B cell (primary cell): Measurements from ENCODE around the gene TGFBR3L. TPM values are rescaled to one million over a fixed set of nuclear protein-coding genes. Genes with fewer than 3 reads are reported as not detected.

Experiments
- ATAC-seq: fragments of 200-7000 bp; cut with Tn5 transposase; one replicate; pipeline ENCODE4 v1.10.0; 2021; ENCODE audit warnings: low read depth, mild to moderate bottlenecking, moderate number of reproducible peaks, moderate library complexity
- CTCF ChIA-PET: fragments of 350-600 bp; sonication (Branson Sonifier 250); formaldehyde crosslinking; loops from one replicate; lab custom pipeline; 2021; ENCODE audit warnings: antibody characterized with exemption, inconsistent platforms; lab: Charles Lee
- POLR2A ChIA-PET: fragments of 350-600 bp; sonication (Branson Sonifier 250); formaldehyde crosslinking; loops from one replicate; lab custom pipeline; 2021; ENCODE audit warnings: antibody characterized with exemption; lab: Charles Lee
- DNase-seq: peaks from one replicate; pipeline ENCODE4 v3.0.0; 2013
- H2AFZ ChIP-seq: 2 replicates; pipeline ENCODE4 v1.6.1; 2012; ENCODE audit warnings: mild to moderate bottlenecking, low read depth, low read length; ENCODE audit not compliant: insufficient read depth, poor library complexity, severe bottlenecking
- H3K27ac ChIP-seq, 2 donors: 1 replicate in 1 of 2; 2 replicates in 1 of 2; pipeline ENCODE4 v1.5.1; 2012 to 2013; ENCODE audit warnings: low read length in 2 of 2, mild to moderate bottlenecking in 2 of 2, moderate library complexity in 1 of 2
- H3K27me3 ChIP-seq, 4 experiments: fragments of 200-600 bp in 1 of 4; sonication (generic) in 1 of 4; replicated peaks in 1 of 4; 1 replicate in 2 of 4; 2 replicates in 2 of 4; pipeline versions ENCODE4 v1.6.1 to v1.7.0; 2013 to 2016; ENCODE audit warnings: low read length in 3 of 4, mild to moderate bottlenecking in 2 of 4, mixed read lengths in 1 of 4, moderate library complexity in 1 of 4; ENCODE audit not compliant: insufficient read depth in 4 of 4, control insufficient read depth in 3 of 4; ENCODE audit errors: control extremely low read depth in 1 of 4
- H3K36me3 ChIP-seq, 2 experiments: replicated peaks in 1 of 2; 1 replicate in 1 of 2; 2 replicates in 1 of 2; pipeline versions ENCODE4 v1.6.1 to v1.7.1; 2013; ENCODE audit warnings: low read length in 1 of 2; ENCODE audit not compliant: insufficient read depth in 2 of 2, control insufficient read depth in 1 of 2; ENCODE audit errors: control extremely low read depth in 1 of 2, extremely low read depth in 1 of 2
- H3K4me1 ChIP-seq, 2 donors: fragments of 200-600 bp in 1 of 2; sonication (generic) in 1 of 2; 1 replicate in 1 of 2; 2 replicates in 1 of 2; pipeline versions ENCODE4 v1.5.1 to v1.6.1; 2013 to 2017; ENCODE audit warnings: low read length in 2 of 2; ENCODE audit not compliant: control insufficient read depth in 2 of 2, insufficient read depth in 2 of 2
- H3K4me2 ChIP-seq: replicated peaks from 2 replicates; pipeline ENCODE3; 2012; ENCODE audit warnings: mild to moderate bottlenecking, low read depth, low read length; ENCODE audit not compliant: poor library complexity, severe bottlenecking
- H3K4me3 ChIP-seq, 5 experiments: fragments of 200-600 bp in 1 of 5; sonication (generic) in 1 of 5; 1 replicate in 3 of 5; 2 replicates in 2 of 5; pipeline versions ENCODE4 v1.5.1 to v1.7.0; 2011 to 2016; ENCODE audit warnings: low read length in 4 of 5, mild to moderate bottlenecking in 4 of 5, low read depth in 2 of 5, control low read depth in 1 of 5, moderate library complexity in 1 of 5; ENCODE audit not compliant: insufficient read depth in 1 of 5; ENCODE audit errors: control extremely low read depth in 1 of 5, extremely low read depth in 1 of 5
- H3K79me2 ChIP-seq: fragments of 200-600 bp; sonication (generic); one replicate; pipeline ENCODE4 v1.6.0; 2016; ENCODE audit warnings: low read length; ENCODE audit not compliant: control insufficient read depth, insufficient read depth
- H3K9ac ChIP-seq: fragments of 200-600 bp; sonication (generic); 2 replicates; pipeline ENCODE4 v1.6.1; 2017; ENCODE audit warnings: mild to moderate bottlenecking, low read length, moderate library complexity
- H3K9me3 ChIP-seq, 3 donors: one replicate each; pipeline versions ENCODE4 v1.6.1 to v1.7.1; 2013; ENCODE audit warnings: low read length in 2 of 3; ENCODE audit not compliant: control insufficient read depth in 2 of 3, insufficient read depth in 1 of 3; ENCODE audit errors: control extremely low read depth in 1 of 3
- H4K20me1 ChIP-seq: 2 replicates; pipeline ENCODE4 v1.6.0; 2012; ENCODE audit warnings: mild to moderate bottlenecking, low read length; ENCODE audit not compliant: insufficient read depth, control insufficient read depth, poor library complexity, severe bottlenecking
- H3K27ac Mint-ChIP-seq: one replicate; pipeline ENCODE4 v1.8.0; 2021; ENCODE audit warnings: mixed read lengths
- H3K27me3 Mint-ChIP-seq: one replicate; pipeline ENCODE4 v1.8.0; 2021; ENCODE audit warnings: mixed read lengths
- H3K4me1 Mint-ChIP-seq: one replicate; pipeline ENCODE4 v1.8.0; 2021; ENCODE audit warnings: mixed read lengths
- H3K4me3 Mint-ChIP-seq: one replicate; pipeline ENCODE4 v1.8.0; 2021; ENCODE audit warnings: mixed read lengths
- H3K9me3 Mint-ChIP-seq: one replicate; pipeline ENCODE4 v1.8.0; 2022; ENCODE audit warnings: mixed read lengths; ENCODE audit not compliant: insufficient read depth
- EZH2 ChIP-seq: IDR thresholded peaks from 2 replicates; pipeline ENCODE4 v1.6.1; 2012; ENCODE audit warnings: borderline replicate concordance, low read depth, mild to moderate bottlenecking, moderate library complexity, low read length; ENCODE audit not compliant: insufficient read depth, poor library complexity, severe bottlenecking
- WGBS: methylation state at CpG from one replicate; pipeline ENCODE4 v1.1.5; 2013; ENCODE audit warnings: missing lambda C conversion rate; ENCODE audit not compliant: insufficient coverage; 5-methylcytosine and 5-hydroxymethylcytosine counted together
- intact Hi-C: fragments of 100-400 bp; cut with micrococcal nuclease; formaldehyde crosslinking; loops from one replicate; pipeline ENCODE4 v1.10.0; 2022
- polyA plus RNA-seq: library from polyadenylated mRNA; depleted of rRNA; stranded (reverse); fragments of >200 nt; gene quantifications from 2 replicates; pipeline ENCODE4 v1.2.3, GENCODE V29; 2012
- total RNA-seq, 2 donors: library from RNA; stranded (reverse); fragments of 120-200 nt in 1 of 2; gene quantifications; 1 replicate in 1 of 2; 2 replicates in 1 of 2; pipeline versions ENCODE4 v1.2.3 to v1.2.4, GENCODE V29; 2013 to 2022
- TF ChIP-seq, protein P1 (sequence below): fragments of 200-600 bp; IDR thresholded peaks from one replicate; pipeline ENCODE4 v1.8.0; 2022; ENCODE audit warnings: antibody characterized with exemption, mild to moderate bottlenecking

The TGFBR3L gene
- total and polyA plus RNA-seq, 2 donors (not counting 1 experiment from before 2014, with no cell fraction given) = 0.21 to 0.22 TPM

DNA sequence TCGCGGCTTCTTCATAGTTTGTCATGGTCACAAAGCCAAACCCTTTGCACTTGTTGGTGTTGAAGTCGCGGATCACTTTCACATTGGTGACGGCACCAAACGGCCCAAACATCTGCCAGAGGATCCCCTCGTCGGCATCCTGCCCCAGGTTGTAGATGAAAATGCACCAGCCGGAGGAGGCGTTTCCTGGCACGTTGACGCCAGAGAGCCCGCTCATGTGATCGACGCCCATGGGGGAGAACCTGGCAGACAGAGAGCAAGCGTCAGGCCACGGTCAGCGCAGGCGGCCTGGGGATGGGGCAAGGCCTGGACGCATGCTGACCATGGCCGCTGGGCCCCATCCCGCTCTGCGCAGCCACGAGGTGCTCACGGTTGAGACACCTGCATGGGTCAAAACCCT, 48.9 kb downstream of the TGFBR3L start:
- Histone ChIP-seq H3K27me3 (no peaks in the 10 kb centered on the region), H3K79me2 (no peaks in the 10 kb centered on the region), H3K4me3 (no peak overlapping the region), H2AFZ (no peak overlapping the region), H3K4me2 (no peak overlapping the region), H4K20me1 (no peaks in the 10 kb centered on the region), H3K27ac (no peak overlapping the region), H3K36me3 (peaks cover 3 to 60% of the 10 kb centered on the region in 2 experiments), H3K9me3 (no peaks in the 10 kb centered on the region), H3K9ac (no peak overlapping the region), H3K4me1 (no peaks in the 10 kb centered on the region)
- ATAC-seq = no peak
- Mint-ChIP-seq H3K4me1 (no peaks in the 10 kb centered on the region), H3K27me3 (no peaks in the 10 kb centered on the region), H3K27ac (no peak overlapping the region), H3K9me3 (no peaks in the 10 kb centered on the region), H3K4me3 (no peak overlapping the region)
- TF ChIP-seq, protein P1, sequence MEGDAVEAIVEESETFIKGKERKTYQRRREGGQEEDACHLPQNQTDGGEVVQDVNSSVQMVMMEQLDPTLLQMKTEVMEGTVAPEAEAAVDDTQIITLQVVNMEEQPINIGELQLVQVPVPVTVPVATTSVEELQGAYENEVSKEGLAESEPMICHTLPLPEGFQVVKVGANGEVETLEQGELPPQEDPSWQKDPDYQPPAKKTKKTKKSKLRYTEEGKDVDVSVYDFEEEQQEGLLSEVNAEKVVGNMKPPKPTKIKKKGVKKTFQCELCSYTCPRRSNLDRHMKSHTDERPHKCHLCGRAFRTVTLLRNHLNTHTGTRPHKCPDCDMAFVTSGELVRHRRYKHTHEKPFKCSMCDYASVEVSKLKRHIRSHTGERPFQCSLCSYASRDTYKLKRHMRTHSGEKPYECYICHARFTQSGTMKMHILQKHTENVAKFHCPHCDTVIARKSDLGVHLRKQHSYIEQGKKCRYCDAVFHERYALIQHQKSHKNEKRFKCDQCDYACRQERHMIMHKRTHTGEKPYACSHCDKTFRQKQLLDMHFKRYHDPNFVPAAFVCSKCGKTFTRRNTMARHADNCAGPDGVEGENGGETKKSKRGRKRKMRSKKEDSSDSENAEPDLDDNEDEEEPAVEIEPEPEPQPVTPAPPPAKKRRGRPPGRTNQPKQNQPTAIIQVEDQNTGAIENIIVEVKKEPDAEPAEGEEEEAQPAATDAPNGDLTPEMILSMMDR = no peak
- TF ChIP-seq EZH2 = no peak
- WGBS = 98% methylated on average over 25 of the region's 25 CpGs
- intact Hi-C loops = no loop called here
- POLR2A ChIA-PET = no interaction called here
- CTCF ChIA-PET = no interaction called here
- DNase-seq = no peak

DNA sequence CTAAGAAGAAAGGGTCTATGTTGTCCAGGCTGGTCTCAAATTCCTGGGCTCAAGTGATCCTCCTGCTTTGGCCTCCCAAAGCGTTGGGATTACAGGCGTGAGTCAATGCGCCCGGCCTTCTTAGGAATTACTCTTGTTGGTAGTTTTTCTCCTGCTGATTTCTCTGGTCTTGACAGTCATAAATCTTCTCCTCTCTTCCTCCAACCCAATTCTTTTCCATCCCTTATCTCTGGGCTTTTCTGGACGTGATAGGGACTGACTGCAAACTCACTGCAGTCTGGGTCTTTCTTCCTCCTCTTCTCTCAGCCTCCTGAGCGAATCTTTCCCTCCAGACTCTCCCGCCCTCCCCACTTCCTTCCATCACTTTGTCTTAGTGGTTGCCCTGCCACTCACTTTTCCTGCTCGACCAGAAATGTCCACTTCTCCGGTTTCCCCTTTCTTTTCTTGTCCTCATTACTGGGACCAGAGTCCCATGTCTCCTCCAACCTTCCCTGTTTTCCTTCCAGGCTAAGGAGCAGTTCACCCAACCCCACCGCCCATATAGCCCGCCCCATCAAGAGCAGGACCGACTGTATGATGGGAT, 50.7 kb downstream of the TGFBR3L start:
- ATAC-seq (no peak), DNase-seq (no peak)
- Mint-ChIP-seq H3K9me3 (no peaks in the 10 kb centered on the region), H3K4me3 (no peak overlapping the region), H3K27ac (no peak overlapping the region), H3K4me1 (no peaks in the 10 kb centered on the region), H3K27me3 (no peaks in the 10 kb centered on the region)
- no peak overlapping the region for H3K9ac ChIP-seq
- intact Hi-C loops = no loop called here
- H3K4me3 ChIP-seq = no peak overlapping the region
- no peak for TF ChIP-seq EZH2
- TF ChIP-seq, protein P1 = no peak
- no peaks in the 10 kb centered on the region for H3K27me3 ChIP-seq
- H3K79me2 ChIP-seq = no peaks in the 10 kb centered on the region
- ChIA-PET POLR2A (no interaction called here), CTCF (interaction anchor here (0.6 kb wide), 1 partner anchor 650 kb away, joined by 3 read pairs; no protein-coding TSS in a partner anchor)
- no peak overlapping the region for H2AFZ ChIP-seq
- no peaks in the 10 kb centered on the region for H4K20me1 ChIP-seq
- no peaks in the 10 kb centered on the region for H3K9me3 ChIP-seq
- no peaks in the 10 kb centered on the region for H3K4me1 ChIP-seq
- peaks cover 3 to 65% of the 10 kb centered on the region in 2 experiments for H3K36me3 ChIP-seq
- 91% methylated on average over 6 of the region's 12 CpGs for WGBS
- H3K4me2 ChIP-seq = no peak overlapping the region
- no peak overlapping the region for H3K27ac ChIP-seq
